GM21717 (cell line): ENCODE data around the gene ZNF644.

Experiments used
- ATAC-seq: cut with Tn5 transposase; IDR thresholded peaks from one replicate; pipeline ENCODE4 v1.9.1; 2021; ENCODE audit warnings: mild to moderate bottlenecking, moderate library complexity; ENCODE audit not compliant: unreplicated experiment

ZNF644 gene

DNA sequence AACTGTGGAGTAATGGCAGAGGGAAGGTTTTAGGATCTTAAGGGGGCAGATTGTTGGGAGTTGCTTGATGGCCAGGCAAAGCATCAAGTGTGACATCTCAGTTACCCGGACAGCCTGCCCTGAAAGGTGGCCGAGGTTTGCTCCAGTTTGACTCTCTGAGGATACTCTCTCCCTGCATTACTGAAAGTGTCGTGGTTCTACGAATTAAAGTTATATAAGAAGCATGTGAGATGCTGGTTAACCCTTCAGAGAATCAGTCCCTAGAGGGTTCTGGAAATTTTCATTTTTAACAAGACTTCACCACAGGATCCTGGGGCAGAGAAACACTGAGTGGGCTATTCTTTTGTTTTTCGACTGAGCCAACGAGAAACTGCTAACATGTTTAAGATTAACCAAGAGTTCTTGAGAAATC lies 689 bp upstream of the ZNF644 start:
- no peak for ATAC-seq

DNA sequence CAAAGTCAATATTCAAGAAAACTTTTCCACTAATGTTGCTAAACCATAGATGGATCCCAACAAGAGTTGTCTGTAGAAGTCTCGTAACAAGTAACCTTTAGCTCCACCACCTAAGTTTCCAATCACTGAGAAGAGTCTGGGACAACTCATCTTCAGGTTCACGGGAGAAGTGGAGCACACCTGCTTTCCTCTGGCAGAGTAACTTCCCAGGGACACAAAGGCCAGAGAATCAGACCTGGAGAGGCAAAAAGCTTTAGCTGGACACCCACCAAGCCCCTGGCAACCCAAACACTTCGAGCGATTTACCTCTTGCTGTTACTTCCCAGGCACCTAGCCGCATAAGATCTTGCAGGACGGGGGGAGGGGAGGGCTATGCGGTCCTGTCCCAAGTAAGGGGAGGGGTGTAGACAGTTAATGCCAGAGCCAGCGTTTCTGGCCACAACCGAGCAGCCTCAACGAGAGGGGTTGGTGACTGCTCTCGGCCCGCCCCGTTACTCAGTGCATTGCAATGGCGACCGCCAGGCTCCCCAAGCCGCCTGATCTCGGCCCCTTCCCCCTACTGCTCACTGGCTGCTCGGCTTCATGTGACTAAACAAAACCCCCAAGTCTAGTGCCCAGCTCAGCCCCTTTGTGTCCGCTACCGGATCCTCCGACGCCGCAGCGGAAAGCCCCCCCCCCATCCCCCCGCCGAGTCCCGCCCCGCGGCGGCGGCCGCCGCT lies 709 bp downstream of the ZNF644 start:
- ATAC-seq: peak; percentile 45

- ATAC-seq: no peak
Measured at GRCh38 chr1:91020486-91020885, 1.3 kb downstream of the ZNF644 start.

DNA sequence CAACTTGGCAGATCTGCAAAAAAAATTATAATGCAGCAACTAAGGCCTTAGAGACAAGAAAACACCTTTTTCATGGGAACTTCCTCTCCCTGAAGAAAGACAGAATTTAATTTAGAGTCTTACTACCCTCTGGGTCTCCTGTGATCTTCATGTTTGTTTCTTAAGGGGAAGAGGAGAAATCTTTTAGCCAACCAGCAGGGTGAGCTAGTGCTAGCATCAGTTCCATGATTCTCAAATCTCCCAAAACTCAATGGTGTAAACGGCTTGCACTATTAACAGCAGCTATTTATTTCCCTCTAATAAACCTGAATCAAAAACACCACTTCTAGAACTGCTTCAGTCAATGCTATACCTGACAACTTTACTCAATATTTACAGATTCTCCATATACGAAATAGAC lies 3.8 kb downstream of the ZNF644 start:
- no peak for ATAC-seq

DNA sequence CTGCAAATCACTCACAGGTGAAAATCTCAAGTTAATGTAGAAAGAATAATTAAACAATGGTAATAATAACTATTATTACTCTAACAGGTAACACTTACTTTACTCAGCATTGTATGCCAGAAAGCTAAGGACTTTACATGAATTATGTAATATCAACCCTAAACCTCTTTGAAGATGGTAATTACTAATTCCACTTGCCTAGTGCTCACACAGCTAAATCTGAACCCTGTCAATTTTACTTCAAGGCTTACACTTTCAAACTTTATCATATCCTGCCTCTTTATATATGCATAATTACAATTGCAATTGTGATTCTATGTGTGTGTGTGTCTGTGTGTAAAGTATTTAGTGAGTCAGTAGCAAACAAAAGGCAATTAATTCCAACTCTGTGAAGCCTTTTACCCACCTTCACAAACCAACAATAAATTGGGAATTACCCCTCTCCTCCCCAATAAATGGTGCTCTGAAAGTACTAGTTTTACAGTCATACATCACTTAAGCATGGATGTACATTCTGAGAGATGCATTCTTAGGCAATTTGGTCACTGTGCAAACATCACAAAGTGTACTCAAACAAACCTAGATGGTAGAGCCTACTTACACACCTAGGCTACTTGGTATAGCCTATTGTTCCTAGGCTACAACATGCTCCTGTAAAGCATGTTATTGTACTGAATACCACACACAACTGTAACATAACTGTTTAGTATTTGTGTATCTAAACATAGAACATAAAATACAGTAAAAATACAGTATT lies 5.9 kb downstream of the ZNF644 start:
- no peak for ATAC-seq

GRCh38 chr1:91015358-91015780 lies 6.5 kb downstream of the ZNF644 start:
- no peak for ATAC-seq

GRCh38 chr1:91014475-91014874 lies 7.4 kb downstream of the ZNF644 start:
- ATAC-seq: no peak

GRCh38 chr1:91013302-91013701 lies 8.5 kb downstream of the ZNF644 start:
- ATAC-seq: no peak

DNA sequence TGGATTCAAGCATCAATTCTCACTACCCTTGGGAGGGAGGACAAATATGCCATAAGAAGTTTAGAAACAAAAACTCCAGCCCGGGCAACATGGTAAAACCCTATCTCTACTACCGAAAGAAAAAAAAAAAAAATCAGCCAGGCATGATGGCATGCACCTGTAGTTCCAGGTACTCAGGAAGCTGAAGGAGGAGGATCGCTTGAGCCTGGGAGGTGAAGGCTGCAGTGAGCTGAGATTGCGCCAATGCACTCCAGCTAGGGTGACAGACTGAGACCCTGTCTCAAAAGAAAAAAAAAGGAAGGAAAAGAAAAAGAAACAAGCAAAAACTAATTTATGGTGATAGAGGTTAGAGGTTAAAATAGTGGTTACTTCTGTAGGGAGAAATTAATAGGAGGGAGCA lies 9.6 kb downstream of the ZNF644 start:
- no peak for ATAC-seq

- ATAC-seq: no peak
Measured at GRCh38 chr1:91011726-91012125, 10.1 kb downstream of the ZNF644 start.

DNA sequence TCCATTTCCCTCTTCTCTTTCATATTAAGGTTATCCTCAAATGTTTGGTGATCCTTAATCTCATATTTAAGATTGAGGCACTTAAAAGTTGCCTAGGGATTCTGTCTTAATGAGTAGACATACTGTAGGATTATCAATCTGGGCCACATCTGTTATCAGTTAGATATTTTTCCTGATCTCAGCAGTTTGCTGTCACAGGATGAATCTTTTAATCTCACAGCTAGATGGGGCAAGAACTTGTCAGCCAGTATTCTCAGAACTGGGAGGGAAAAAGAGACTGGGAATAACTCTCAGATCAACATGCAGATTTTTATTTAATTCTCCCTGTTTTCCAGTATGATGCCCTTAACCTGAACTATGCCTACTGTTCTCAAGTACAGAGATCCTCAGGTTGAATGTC lies 14.0 kb downstream of the ZNF644 start:
- no peak for ATAC-seq

DNA sequence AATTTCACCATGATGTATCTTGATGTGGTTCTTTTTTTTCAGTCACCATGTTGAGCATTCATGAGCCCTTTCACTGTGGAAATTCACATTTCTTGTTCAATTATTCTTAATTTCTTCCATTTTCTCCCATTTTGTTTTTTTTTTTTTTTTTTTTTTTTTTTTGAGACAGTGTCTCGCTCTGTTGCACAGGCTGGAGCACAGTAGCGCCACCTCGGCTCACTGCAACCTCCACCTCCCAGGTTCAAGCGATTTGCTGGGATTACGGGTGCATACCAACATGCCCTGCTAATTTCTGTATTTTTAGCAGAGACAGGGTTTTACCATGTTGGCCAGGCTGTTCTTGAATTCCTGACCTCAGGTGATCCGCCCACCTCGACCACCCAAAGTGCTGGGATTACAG lies 14.7 kb downstream of the ZNF644 start:
- no peak for ATAC-seq

DNA sequence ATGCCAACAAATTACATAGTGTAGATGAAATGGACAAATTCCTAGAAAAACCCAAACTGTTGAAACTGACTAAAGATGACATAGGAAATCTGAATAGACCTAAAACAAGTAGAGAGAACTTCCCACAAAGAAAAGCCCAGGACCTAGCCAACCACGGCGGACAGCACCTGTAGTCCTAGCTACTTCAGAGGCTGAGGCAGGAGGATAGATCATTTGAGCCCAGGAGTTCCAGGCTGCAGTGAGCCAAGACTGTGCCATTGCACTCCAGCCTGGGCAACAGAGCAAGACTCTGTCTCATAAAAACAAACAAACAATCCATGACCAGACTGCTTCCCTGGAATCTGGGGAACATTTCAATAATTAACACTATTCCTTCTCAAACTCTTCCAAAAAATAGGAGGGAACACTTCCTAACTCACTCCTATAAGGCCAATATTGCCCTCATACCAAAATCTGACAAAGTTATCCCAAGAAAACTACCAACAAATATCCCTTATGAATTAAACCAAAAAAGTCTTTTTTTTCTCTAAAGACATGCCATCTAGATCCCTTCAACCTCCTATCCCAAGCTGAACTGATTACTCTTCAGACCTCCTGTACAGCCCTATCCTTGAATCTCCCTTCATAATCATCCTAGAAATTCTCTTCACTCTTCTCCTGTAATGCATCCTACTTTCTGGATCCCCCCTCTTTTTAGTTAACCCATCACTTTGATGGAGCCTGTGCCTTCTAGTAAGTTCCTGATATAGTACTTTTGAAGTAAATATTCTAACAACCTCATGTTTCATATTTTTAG lies 15.5 kb downstream of the ZNF644 start:
- no peak for ATAC-seq

- no peak for ATAC-seq
Measured at GRCh38 chr1:91005285-91005684, 16.6 kb downstream of the ZNF644 start.

GRCh38 chr1:91004145-91004544 lies 17.7 kb downstream of the ZNF644 start:
- ATAC-seq: no peak

DNA sequence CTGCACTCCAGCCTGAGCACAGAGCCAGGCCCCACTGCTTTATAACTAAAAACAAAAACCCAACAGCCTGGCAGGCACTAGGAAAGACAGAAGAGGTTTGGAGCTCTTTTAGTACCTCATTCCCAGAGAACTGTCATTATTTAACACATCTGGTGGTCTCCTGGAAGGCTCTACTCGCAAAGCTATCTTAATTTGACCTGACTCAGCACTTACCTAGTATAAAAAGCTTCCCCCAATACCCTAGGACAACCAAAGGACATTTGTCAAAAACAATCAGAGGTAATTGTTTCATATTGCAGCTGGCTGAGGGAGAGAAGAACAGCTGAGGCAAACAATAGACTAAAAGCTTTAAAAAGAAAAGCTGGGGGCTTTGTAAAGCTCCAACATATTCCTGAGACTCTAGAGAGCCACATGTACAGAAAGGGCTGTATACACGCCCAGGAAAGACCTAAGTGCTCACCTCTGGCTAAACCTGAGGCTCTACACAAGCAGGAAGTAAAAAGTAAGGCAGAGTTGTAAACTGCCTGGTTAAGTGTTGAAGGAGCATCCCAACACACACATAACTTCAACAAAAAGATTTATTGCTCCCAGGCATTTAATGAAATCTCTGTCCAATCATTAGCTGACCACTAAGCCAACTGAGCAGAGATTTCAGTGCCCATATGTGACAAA lies 25.0 kb downstream of the ZNF644 start:
- no peak for ATAC-seq

DNA sequence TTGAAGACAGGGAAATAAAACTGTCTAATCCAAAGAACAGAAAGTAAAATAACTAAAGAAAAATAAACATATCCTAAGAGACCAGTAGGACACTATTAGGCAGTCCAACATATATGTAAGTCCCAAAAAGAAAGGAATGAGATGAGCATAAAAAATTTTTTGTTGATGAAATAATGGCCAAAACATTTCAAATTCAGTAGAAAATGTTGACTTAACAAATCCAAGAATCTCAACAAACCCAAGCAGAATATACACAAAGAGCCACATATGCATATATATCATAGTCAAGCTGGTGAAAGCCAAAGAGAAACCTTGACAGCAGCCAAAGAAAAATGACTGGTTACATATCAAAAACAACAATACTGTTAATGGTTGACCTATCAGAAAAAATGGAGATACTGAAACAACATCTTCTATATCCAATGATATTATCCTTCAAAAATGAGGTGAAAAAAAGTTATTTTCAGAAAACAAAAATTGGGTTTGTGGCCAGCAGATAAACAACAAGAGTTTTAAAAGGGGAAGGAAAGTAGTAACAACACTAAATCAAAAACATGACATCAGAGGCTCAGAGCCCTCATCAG lies 26.4 kb downstream of the ZNF644 start:
- ATAC-seq: no peak

DNA sequence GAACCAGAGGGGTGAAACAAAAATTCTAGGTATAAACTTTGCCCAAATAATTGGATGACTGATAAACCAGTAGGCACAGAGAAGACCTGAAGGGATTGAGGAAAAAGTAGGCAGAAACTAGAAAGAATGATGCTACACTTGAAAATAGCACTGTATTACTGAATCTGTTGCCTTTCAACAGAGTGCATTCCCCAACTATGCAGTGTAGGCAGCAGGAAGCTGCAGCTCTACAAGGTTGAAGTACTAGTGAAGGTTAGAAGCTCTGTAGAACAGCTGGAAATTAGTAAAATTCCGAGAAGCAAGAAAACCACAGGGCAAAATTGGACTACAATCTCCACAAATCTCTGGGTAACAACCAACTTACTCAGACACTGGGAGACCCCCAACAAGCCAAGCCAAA lies 27.4 kb downstream of the ZNF644 start:
- ATAC-seq: no peak

DNA sequence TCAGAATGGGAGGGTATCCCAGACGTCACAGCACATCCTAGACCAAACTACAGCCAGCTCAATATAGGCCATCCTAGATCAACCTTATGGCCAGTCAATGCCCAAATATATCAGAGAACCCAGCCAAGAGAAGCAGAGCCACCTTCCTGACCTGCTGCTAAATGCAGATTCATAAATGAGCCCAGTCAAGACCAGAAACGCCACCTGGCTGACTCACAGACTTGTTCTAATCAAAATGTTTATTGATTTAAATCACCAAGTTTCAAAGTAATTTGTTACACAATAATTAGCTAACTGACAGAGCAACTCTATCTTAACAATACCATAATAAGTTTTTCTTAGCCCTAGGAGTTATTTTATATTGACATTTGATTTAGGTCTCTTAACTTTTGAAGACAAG lies 28.6 kb downstream of the ZNF644 start:
- no peak for ATAC-seq

- no peak for ATAC-seq
Measured at GRCh38 chr1:90990779-90991178, 31.1 kb downstream of the ZNF644 start.

DNA sequence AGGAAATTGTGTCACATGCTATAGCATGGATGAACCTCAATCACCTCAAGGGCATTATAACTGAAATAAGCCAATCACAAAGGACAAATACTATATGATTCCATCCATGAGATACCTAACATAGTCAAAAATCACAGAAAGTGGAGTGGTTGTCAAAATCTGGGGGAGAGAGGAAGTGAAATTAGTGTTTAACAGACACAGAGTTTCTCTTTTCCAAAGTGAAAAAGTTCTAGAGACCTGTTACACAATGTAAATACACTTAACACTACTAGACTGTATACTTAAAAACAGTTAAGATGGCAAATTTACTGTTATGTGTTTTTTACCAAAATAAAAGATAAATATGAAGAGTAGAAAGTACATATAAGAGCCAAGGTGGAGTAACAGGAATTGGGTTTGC lies 31.8 kb downstream of the ZNF644 start:
- ATAC-seq: peak; percentile 62
